WTC11 (cell line): ENCODE results near the gene ACSS2. TPM values are rescaled to one million over a fixed set of nuclear protein-coding genes. Genes with fewer than 3 reads are reported as not detected.

ENCODE experiments used
- ATAC-seq: fragments of 200-7000 bp; cut with Tn5 transposase; 2 replicates; pipeline ENCODE4 v1.10.0; 2021; ENCODE audit warnings: mild to moderate bottlenecking, moderate library complexity
- CTCF ChIA-PET: fragments of 300-600 bp; sonication (Branson Sonifier 250); formaldehyde crosslinking; loops from one replicate; lab custom pipeline; 2021; ENCODE audit warnings: antibody characterized with exemption; lab: Charles Lee
- POLR2A ChIA-PET: fragments of 350-600 bp; sonication (Branson Sonifier 250); formaldehyde crosslinking; loops from one replicate; lab custom pipeline; 2021; ENCODE audit warnings: antibody characterized with exemption; lab: Charles Lee
- DNase-seq: peaks from one replicate; pipeline ENCODE4 v3.0.0; 2021; ENCODE audit warnings: low spot score
- H3K27ac Mint-ChIP-seq: 2 replicates; pipeline ENCODE4 v1.8.0; 2021; ENCODE audit warnings: mixed read lengths
- H3K27me3 Mint-ChIP-seq: 2 replicates; pipeline ENCODE4 v1.8.0; 2021; ENCODE audit warnings: low read depth, mild to moderate bottlenecking, moderate library complexity, mixed read lengths
- H3K36me3 Mint-ChIP-seq: 2 replicates; pipeline ENCODE4 v1.8.0; 2021; ENCODE audit warnings: mixed read lengths
- H3K4me1 Mint-ChIP-seq: 2 replicates; pipeline ENCODE4 v1.8.0; 2022; ENCODE audit warnings: mixed read lengths
- H3K4me3 Mint-ChIP-seq: 2 replicates; pipeline ENCODE4 v1.8.0; 2021; ENCODE audit warnings: mild to moderate bottlenecking, moderate library complexity, mixed read lengths
- H3K9me3 Mint-ChIP-seq: 2 replicates; pipeline ENCODE4 v1.8.0; 2021; ENCODE audit warnings: mixed read lengths
- CBFB ChIP-seq: sonication (generic); formaldehyde crosslinking; IDR thresholded peaks from 2 replicates; pipeline ENCODE4 v1.8.1; 2022; ENCODE audit warnings: mild to moderate bottlenecking, low read depth, missing genetic modification reagents
- CREB1 ChIP-seq: sonication (generic); formaldehyde crosslinking; IDR thresholded peaks from 2 replicates; pipeline ENCODE4 v1.8.0; 2023; ENCODE audit warnings: mild to moderate bottlenecking, missing genetic modification reagents
- GRHL2 ChIP-seq: fragments of 250-450 bp; sonication (Bioruptor Pico); IDR thresholded peaks from 2 replicates; pipeline ENCODE4 v1.8.0; 2022; ENCODE audit warnings: mild to moderate bottlenecking, moderate library complexity; ENCODE audit not compliant: insufficient replicate concordance, severe bottlenecking
- GTF2I ChIP-seq: fragments of 250-450 bp; sonication (Bioruptor Pico); conservative IDR thresholded peaks from 2 replicates; pipeline ENCODE4 v1.4.0; 2021; ENCODE audit warnings: mild to moderate bottlenecking
- JAZF1 ChIP-seq: fragments of 250-450 bp; sonication (Bioruptor Pico); IDR thresholded peaks from 2 replicates; pipeline ENCODE4 v1.9.0; 2021; ENCODE audit warnings: moderate library complexity, mild to moderate bottlenecking, inconsistent platforms
- MXD4 ChIP-seq: fragments of 250-450 bp; sonication (Bioruptor Pico); IDR thresholded peaks from 2 replicates; pipeline ENCODE4 v1.8.0; 2021; ENCODE audit warnings: mild to moderate bottlenecking, moderate library complexity, borderline replicate concordance
- NFATC4 ChIP-seq: fragments of 250-450 bp; sonication (Bioruptor Pico); IDR thresholded peaks from 2 replicates; pipeline ENCODE4 v1.9.0; 2021; ENCODE audit warnings: mild to moderate bottlenecking
- NFYB ChIP-seq: sonication (generic); formaldehyde crosslinking; conservative IDR thresholded peaks from 2 replicates; pipeline ENCODE4 v1.8.0; 2022; ENCODE audit warnings: low read depth, missing genetic modification reagents
- RORB ChIP-seq: fragments of 250-450 bp; sonication (Bioruptor Pico); IDR thresholded peaks from 2 replicates; pipeline ENCODE4 v1.9.0; 2021; ENCODE audit warnings: mild to moderate bottlenecking
- ZNF263 ChIP-seq: sonication (generic); formaldehyde crosslinking; IDR thresholded peaks from 2 replicates; pipeline ENCODE4 v1.8.1; 2022; ENCODE audit warnings: low read depth, mild to moderate bottlenecking, moderate library complexity, missing genetic modification reagents
- ZNF317 ChIP-seq: sonication (generic); formaldehyde crosslinking; IDR thresholded peaks from 2 replicates; pipeline ENCODE4 v1.8.1; 2023; ENCODE audit warnings: low read depth, mild to moderate bottlenecking, moderate library complexity, missing genetic modification reagents, borderline replicate concordance
- ZNF396 ChIP-seq: fragments of 250-450 bp; sonication (Bioruptor Pico); IDR thresholded peaks from 2 replicates; pipeline ENCODE4 v1.8.0; 2021; ENCODE audit warnings: mild to moderate bottlenecking, moderate library complexity, borderline replicate concordance
- total RNA-seq: library from RNA; stranded (reverse); gene quantifications from 3 replicates; pipeline ENCODE4 v1.2.3, GENCODE V29; 2021
- TF ChIP-seq, protein P1 (sequence below): sonication (generic); formaldehyde crosslinking; IDR thresholded peaks from 2 replicates; pipeline ENCODE4 v1.8.0; 2022; ENCODE audit warnings: mild to moderate bottlenecking, missing genetic modification reagents
- TF ChIP-seq, protein P2 (sequence below): sonication (generic); formaldehyde crosslinking; conservative IDR thresholded peaks from 2 replicates; pipeline ENCODE4 v1.8.1; 2023; ENCODE audit warnings: mild to moderate bottlenecking, low read depth, missing genetic modification reagents, moderate library complexity
- TF ChIP-seq, protein P3 (sequence below): sonication (generic); formaldehyde crosslinking; IDR thresholded peaks from 2 replicates; pipeline ENCODE4 v1.8.0; 2023; ENCODE audit warnings: mild to moderate bottlenecking, missing genetic modification reagents
- TF ChIP-seq, protein P4 (sequence below): sonication (generic); formaldehyde crosslinking; IDR thresholded peaks from 2 replicates; pipeline ENCODE4 v1.8.0; 2022; ENCODE audit warnings: missing genetic modification reagents
- TF ChIP-seq, protein P5 (sequence below): sonication (generic); formaldehyde crosslinking; IDR thresholded peaks from 2 replicates; pipeline ENCODE4 v1.8.0; 2022; ENCODE audit warnings: mild to moderate bottlenecking, missing genetic modification reagents
- TF ChIP-seq, protein P6 (sequence below): sonication (generic); formaldehyde crosslinking; IDR thresholded peaks from 2 replicates; pipeline ENCODE4 v1.8.1; 2023; ENCODE audit warnings: mild to moderate bottlenecking, missing genetic modification reagents, moderate library complexity

The ACSS2 gene
- total RNA-seq, 1 experiment from 2014 or later = 28.9 TPM

DNA sequence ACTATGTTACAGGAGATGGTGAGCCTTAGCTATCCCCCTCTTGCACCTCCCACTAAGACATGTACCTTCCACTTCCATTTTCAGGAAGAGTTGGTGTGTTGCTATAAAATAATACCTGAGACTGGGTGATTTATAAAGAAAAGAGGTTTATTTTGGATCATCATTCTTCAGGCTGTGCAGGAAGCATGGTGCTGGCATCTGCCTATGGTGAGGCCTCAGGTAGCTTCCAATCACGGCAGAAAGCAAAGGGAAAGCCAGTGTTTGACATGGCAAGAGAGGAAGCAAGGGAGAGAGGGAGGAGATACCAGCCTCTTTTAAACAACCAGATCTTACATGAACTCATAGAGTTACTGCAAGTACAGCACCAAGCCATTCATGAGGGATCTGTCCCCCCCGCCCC is 47.0 kb downstream of the ACSS2 start:
- no peaks in the 10 kb centered on the region for H3K27me3 Mint-ChIP-seq
- ATAC-seq = no peak

More for the DNA sequence above, 47.0 kb downstream of the ACSS2 start:
- H3K4me3 Mint-ChIP-seq = no peak overlapping the region
- ChIA-PET CTCF (no interaction called here), POLR2A (no interaction called here)
- TF ChIP-seq GRHL2 (no peak), CREB1 (no peak), ZNF263 (CRISPR knock-in tag) (no peak), RORB (no peak), NFATC4 (CRISPR knock-in tag) (no peak), GTF2I (CRISPR knock-in tag) (no peak), MXD4 (CRISPR knock-in tag) (no peak), ZNF396 (CRISPR knock-in tag) (no peak), JAZF1 (CRISPR knock-in tag) (no peak), NFYB (CRISPR knock-in tag) (no peak), ZNF317 (CRISPR knock-in tag) (no peak), CBFB (CRISPR knock-in tag) (no peak)
- TF ChIP-seq, protein P1, sequence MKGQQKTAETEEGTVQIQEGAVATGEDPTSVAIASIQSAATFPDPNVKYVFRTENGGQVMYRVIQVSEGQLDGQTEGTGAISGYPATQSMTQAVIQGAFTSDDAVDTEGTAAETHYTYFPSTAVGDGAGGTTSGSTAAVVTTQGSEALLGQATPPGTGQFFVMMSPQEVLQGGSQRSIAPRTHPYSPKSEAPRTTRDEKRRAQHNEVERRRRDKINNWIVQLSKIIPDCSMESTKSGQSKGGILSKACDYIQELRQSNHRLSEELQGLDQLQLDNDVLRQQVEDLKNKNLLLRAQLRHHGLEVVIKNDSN (CRISPR knock-in tag) = no peak
- TF ChIP-seq, protein P2, sequence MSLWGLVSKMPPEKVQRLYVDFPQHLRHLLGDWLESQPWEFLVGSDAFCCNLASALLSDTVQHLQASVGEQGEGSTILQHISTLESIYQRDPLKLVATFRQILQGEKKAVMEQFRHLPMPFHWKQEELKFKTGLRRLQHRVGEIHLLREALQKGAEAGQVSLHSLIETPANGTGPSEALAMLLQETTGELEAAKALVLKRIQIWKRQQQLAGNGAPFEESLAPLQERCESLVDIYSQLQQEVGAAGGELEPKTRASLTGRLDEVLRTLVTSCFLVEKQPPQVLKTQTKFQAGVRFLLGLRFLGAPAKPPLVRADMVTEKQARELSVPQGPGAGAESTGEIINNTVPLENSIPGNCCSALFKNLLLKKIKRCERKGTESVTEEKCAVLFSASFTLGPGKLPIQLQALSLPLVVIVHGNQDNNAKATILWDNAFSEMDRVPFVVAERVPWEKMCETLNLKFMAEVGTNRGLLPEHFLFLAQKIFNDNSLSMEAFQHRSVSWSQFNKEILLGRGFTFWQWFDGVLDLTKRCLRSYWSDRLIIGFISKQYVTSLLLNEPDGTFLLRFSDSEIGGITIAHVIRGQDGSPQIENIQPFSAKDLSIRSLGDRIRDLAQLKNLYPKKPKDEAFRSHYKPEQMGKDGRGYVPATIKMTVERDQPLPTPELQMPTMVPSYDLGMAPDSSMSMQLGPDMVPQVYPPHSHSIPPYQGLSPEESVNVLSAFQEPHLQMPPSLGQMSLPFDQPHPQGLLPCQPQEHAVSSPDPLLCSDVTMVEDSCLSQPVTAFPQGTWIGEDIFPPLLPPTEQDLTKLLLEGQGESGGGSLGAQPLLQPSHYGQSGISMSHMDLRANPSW = no peak
- TF ChIP-seq, protein P3, sequence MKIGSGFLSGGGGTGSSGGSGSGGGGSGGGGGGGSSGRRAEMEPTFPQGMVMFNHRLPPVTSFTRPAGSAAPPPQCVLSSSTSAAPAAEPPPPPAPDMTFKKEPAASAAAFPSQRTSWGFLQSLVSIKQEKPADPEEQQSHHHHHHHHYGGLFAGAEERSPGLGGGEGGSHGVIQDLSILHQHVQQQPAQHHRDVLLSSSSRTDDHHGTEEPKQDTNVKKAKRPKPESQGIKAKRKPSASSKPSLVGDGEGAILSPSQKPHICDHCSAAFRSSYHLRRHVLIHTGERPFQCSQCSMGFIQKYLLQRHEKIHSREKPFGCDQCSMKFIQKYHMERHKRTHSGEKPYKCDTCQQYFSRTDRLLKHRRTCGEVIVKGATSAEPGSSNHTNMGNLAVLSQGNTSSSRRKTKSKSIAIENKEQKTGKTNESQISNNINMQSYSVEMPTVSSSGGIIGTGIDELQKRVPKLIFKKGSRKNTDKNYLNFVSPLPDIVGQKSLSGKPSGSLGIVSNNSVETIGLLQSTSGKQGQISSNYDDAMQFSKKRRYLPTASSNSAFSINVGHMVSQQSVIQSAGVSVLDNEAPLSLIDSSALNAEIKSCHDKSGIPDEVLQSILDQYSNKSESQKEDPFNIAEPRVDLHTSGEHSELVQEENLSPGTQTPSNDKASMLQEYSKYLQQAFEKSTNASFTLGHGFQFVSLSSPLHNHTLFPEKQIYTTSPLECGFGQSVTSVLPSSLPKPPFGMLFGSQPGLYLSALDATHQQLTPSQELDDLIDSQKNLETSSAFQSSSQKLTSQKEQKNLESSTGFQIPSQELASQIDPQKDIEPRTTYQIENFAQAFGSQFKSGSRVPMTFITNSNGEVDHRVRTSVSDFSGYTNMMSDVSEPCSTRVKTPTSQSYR = no peak
- TF ChIP-seq, protein P4, sequence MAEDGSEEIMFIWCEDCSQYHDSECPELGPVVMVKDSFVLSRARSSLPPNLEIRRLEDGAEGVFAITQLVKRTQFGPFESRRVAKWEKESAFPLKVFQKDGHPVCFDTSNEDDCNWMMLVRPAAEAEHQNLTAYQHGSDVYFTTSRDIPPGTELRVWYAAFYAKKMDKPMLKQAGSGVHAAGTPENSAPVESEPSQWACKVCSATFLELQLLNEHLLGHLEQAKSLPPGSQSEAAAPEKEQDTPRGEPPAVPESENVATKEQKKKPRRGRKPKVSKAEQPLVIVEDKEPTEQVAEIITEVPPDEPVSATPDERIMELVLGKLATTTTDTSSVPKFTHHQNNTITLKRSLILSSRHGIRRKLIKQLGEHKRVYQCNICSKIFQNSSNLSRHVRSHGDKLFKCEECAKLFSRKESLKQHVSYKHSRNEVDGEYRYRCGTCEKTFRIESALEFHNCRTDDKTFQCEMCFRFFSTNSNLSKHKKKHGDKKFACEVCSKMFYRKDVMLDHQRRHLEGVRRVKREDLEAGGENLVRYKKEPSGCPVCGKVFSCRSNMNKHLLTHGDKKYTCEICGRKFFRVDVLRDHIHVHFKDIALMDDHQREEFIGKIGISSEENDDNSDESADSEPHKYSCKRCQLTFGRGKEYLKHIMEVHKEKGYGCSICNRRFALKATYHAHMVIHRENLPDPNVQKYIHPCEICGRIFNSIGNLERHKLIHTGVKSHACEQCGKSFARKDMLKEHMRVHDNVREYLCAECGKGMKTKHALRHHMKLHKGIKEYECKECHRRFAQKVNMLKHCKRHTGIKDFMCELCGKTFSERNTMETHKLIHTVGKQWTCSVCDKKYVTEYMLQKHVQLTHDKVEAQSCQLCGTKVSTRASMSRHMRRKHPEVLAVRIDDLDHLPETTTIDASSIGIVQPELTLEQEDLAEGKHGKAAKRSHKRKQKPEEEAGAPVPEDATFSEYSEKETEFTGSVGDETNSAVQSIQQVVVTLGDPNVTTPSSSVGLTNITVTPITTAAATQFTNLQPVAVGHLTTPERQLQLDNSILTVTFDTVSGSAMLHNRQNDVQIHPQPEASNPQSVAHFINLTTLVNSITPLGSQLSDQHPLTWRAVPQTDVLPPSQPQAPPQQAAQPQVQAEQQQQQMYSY (CRISPR knock-in tag) = no peak
- TF ChIP-seq, protein P5, sequence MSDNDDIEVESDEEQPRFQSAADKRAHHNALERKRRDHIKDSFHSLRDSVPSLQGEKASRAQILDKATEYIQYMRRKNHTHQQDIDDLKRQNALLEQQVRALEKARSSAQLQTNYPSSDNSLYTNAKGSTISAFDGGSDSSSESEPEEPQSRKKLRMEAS (CRISPR knock-in tag) = no peak
- TF ChIP-seq, protein P6, sequence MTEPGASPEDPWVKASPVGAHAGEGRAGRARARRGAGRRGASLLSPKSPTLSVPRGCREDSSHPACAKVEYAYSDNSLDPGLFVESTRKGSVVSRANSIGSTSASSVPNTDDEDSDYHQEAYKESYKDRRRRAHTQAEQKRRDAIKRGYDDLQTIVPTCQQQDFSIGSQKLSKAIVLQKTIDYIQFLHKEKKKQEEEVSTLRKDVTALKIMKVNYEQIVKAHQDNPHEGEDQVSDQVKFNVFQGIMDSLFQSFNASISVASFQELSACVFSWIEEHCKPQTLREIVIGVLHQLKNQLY (CRISPR knock-in tag) = no peak
- peaks cover 31% of the 10 kb centered on the region for H3K36me3 Mint-ChIP-seq
- no peaks in the 10 kb centered on the region for H3K4me1 Mint-ChIP-seq
- H3K9me3 Mint-ChIP-seq = no peaks in the 10 kb centered on the region
- H3K27ac Mint-ChIP-seq = no peak overlapping the region
- DNase-seq = no peak
